HG03139 (cell line): ENCODE results near the gene ZNF429.
"Not testable (repeated sequence)": the region's sequence is repeated elsewhere in the genome, so short reads cannot be mapped to it uniquely, and the experiment has no call there.

Source experiments
- ATAC-seq: cut with Tn5 transposase; IDR thresholded peaks from one replicate; pipeline ENCODE4 v1.9.1; 2021; ENCODE audit not compliant: unreplicated experiment

ZNF429 gene

GRCh38 chr19:21505459-21506451, at the start of gene ZNF429:
Gene ZNF429 (plus strand): TSS chr19:21505602. CDS start chr19:21505772, 170 bp downstream.
- ATAC-seq = peak; percentile 100

GRCh38 chr19:21460686-21461085, 44.7 kb upstream of the ZNF429 start:
- no peak for ATAC-seq

- ATAC-seq = no peak
These were observed 42.9 kb upstream of the ZNF429 start for GRCh38 chr19:21462540-21462939.

GRCh38 chr19:21463449-21464105, 41.8 kb upstream of the ZNF429 start:
- ATAC-seq = no peak

- no peak for ATAC-seq
These were observed 38.8 kb upstream of the ZNF429 start for GRCh38 chr19:21466627-21467026.

GRCh38 chr19:21468791-21469190, 36.6 kb upstream of the ZNF429 start:
- ATAC-seq = no peak

GRCh38 chr19:21472507-21472906, 32.9 kb upstream of the ZNF429 start:
- ATAC-seq = no peak

- ATAC-seq = no peak
These were observed 30.7 kb upstream of the ZNF429 start for GRCh38 chr19:21474671-21475181.

- not testable (repeated sequence) for ATAC-seq
These were observed 23.0 kb upstream of the ZNF429 start for GRCh38 chr19:21482361-21482760.

- no peak for ATAC-seq
These were observed 22.5 kb upstream of the ZNF429 start for GRCh38 chr19:21482863-21483276.

- no peak for ATAC-seq
These were observed 21.7 kb upstream of the ZNF429 start for GRCh38 chr19:21483589-21484170.

GRCh38 chr19:21484631-21485030, 20.8 kb upstream of the ZNF429 start:
- no peak for ATAC-seq

- no peak for ATAC-seq
These were observed 19.5 kb upstream of the ZNF429 start for GRCh38 chr19:21485926-21486325.

- no peak for ATAC-seq
These were observed 17.4 kb upstream of the ZNF429 start for GRCh38 chr19:21487969-21488368.

GRCh38 chr19:21491146-21491545, 14.3 kb upstream of the ZNF429 start:
- ATAC-seq = no peak

- ATAC-seq = no peak
These were observed 12.2 kb upstream of the ZNF429 start for GRCh38 chr19:21492947-21493906.

- ATAC-seq = no peak
These were observed 8.5 kb upstream of the ZNF429 start for GRCh38 chr19:21496876-21497275.

GRCh38 chr19:21498651-21499050, 6.8 kb upstream of the ZNF429 start:
- no peak for ATAC-seq

GRCh38 chr19:21508198-21508597, 2.8 kb downstream of the ZNF429 start:
- no peak for ATAC-seq

- not testable (repeated sequence) for ATAC-seq
These were observed 5.7 kb downstream of the ZNF429 start for GRCh38 chr19:21511058-21511457.
